HG03469 (cell line): ENCODE results near the gene CD109.
A peak's percentile ranks its signal among the peaks of the same experiment; 100 is the strongest.

Source experiments
- ATAC-seq: cut with Tn5 transposase; IDR thresholded peaks from one replicate; pipeline ENCODE4 v1.9.1; 2021; ENCODE audit warnings: mild to moderate bottlenecking, moderate library complexity, moderate number of reproducible peaks; ENCODE audit not compliant: unreplicated experiment

Gene CD109

DNA sequence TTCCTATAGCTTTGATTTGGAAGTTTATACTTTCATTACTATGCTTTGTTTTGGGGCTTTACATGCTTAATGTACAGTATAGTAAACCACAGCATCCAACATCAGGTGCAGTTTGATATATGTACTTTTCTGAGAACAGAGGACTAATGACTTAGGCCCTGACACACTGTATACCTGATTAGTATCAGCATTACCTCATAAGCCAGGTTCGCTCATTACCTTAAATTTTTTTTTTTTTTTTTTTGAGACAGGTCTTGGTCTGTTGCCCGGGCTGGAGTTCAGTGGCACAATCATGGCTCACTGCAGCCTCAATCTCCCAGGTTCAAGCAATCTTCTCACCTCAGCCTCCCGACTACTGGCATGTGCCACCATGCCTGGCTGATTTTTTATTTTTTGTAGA is 28.4 kb downstream of the CD109 start:
- no peak for ATAC-seq

DNA sequence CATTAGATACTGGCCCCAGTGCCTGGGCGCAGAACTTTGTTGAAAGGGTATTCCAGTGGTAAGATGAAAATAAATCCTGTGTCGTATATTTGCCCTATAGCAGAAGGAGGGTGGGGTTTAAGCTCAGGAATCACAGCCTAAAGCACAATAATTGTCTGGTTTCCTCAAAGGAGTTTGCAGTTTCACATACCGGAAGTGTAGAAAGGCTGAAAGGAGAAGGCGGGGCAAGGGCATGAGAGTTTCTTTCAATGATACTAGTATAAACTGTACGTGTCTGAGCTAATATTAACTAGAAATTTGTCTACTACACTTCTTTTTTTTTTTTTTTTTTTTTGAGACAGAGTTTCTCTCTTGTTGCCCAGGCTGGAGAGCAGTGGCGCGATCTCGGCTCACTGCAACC is 29.2 kb downstream of the CD109 start:
- peak; percentile 38 for ATAC-seq

DNA sequence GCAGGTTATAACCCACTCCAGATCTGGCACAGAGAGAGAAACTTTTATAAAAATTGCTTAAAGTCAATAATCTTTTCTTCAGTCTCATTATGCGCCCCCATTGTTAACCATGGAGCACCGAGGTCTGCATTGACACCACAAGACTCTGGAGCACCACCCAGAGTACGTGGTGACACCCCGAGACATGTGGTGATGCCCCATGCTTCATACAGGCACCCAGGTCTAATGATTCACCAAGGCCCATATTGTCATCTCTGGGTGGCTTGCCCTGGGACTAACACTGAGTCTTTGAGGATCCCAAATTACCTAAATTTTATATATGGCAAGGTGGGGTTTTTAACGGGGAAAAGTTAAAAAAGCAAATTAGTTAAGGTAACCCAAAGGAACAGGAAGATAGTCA is 31.1 kb downstream of the CD109 start:
- ATAC-seq = no peak

DNA sequence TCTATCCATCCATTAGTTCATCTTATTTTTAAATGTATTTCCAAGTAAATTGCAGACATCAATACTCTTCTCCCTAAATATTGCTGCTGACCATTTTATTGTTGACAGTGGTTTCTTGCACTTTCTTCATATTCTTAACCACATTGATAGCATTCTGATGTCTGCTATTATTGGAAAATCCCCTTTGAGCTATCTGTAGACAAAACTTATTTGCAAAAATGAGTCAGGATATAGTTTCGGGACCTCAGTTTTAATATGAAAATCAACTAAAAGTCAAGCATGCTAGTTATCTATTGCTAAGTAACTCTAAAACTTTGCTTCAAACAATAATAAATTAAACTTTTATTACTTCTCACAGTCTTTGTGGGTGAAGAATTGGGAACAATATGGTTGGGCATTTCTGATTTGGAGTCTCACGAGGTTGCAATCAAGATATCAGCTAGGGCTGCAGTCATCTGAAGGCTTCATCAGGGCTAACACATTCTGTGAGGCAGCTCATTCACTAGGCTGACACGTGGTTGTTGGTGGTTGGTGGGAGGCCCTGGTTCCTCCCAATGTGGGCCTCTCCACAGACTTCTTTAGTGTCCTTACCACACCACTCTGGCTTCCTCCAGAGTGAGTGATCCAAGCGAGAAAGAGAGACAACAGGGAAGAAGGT is 32.7 kb downstream of the CD109 start:
- peak; percentile 57 for ATAC-seq

DNA sequence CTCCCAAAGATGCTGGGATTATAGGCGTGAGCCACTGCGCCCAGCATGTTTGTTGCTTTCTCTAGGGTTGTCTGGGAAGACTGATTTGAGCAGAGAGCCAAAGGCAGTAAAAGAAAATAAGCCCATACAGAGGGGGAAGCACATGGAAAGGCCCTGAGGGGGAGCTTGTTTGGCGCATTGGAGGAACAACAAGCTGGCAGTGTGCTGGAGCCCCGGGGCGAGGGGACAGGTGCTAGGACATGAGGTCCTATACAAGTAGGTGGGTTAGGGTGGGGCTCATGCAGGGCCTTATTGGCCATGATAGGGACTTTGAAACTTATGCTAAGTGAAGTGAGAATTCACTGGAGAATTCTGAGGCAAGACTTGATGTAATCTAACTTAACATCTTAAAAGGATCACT is 35.3 kb downstream of the CD109 start:
- ATAC-seq = no peak

DNA sequence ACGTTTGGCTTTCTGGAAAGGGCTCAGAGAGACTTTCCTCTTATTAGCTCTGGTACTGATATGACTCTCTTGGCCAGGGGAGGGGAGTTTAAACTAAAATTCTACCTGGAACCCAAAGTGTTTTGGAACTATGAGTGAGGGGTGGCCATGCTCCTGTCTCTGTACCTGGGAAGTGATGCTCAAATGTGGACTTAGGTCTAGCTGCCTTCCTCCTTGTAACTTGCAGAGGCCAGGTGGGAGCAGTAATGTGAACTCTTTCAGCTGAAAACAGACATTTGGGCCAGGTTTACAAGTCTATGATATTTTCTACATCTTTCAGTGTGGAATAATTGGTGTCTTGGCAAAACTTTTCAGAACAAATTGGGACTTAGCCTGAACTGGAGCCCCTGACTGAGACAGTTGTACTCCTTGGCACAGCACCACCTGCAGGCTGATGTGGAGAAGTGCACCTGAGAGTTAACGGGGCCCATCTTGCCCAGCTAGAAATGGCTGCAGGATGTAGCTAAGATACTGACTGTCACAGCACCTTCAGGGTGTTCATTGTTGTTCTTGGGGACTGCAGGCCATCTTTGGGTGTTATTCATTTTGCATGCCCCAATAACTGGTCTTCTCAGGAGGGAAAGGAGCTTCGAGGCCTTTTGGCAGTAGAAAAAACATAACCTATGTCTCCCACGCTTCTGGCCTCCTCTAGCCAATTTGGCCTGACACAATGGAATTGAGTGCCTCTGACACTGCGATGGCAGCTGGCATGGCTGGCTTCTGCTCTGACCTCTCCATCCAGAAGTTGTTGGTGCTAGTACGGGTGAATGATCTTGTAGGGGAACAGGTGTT is 37.1 kb downstream of the CD109 start:
- peak; percentile 58 for ATAC-seq

DNA sequence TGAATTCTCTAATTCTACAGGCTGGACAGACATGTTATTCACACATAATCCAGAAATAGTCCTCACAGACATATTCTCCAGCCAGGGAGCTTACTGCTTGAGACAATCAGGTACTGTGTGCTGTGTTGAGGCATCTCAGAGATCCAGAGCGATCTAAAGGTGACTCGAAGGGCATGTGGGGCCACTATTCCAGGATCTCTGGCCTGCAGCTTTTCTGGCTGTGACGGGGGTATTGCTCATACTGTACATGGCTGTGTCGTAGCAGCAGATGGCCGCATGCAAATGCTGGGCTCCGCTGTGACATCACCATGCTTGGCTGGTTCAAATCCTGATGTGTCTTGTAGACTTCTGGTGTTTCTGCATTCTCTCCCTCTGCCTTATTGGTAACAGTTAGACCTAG is 37.8 kb downstream of the CD109 start:
- ATAC-seq = no peak

DNA sequence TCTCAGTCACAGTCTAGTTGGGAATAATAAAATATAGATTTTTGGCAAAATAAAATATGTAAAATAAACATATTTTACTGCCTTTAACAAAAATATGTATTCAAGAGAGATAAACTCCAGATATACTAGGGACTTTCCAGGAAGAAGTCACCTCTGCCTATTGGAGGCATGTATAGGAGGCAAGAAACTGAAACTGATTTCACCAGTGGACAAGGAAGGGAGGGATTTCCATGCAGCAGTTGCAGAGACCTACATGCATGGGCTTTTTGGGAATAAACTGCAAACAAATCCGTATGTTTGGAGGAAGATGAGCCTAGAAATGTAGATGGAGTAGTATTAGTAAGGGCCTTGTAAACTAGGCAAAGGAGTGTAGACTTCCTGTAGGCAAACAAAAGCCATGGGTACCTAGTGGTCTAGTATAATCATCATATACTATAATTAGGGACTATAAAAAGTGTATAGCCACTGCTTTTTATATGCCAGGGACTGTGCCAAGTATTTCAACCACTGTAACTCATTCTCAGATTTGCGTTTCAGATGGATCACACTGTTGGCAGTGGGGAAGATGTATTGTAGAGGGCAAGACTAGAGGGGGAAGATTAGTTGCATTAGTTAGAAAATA is 38.9 kb downstream of the CD109 start:
- ATAC-seq = no peak

DNA sequence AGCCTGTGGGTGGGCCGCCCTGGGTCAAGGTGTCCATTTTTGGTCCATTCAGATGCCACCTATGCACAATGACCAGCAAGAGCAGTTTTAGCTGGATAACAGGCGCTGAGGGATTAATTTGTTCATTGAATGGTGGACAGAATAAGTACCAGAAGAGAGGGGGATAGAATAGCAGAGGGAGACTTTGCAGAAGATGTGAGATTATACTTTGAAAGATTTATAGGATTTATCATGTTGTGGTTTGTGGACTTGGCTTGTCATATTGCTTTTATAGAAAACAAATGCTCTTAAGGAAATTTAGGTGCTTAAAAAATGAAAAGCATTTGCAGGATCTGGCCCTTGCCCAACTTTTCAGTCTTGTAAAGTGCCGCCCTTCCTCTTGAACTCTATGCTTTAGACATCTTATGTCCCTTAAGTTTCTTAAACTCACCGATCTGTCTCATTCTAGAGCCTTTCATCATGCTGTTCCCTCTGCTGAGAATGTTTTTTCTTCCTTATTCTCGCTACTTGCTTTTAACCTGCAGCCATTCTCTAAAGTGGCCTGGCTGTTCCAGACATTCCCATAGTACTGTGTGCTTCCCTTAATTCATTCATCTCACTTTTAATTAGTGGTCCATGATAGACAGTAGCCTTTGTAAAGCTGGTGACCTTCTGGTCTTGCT is 42.5 kb downstream of the CD109 start:
- no peak for ATAC-seq

DNA sequence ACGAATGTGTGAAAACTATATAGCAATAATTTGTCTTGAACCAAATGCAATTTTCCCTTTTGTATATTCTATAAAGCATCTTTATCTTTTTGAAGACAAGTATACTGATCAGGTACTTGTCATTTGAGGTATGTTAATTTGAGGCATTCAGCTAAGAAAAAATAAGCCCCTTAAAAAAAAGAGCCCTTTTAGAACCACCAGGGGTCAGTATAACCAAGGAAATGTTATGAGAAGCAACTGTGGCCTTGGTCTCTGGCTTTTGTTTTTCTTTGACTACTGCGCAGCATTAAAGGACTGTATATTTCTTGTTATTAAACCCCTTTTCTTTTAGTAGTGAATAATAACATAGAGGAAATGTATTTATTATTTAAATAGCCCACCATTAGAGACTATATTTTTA is 43.1 kb downstream of the CD109 start:
- ATAC-seq = peak; percentile 65

DNA sequence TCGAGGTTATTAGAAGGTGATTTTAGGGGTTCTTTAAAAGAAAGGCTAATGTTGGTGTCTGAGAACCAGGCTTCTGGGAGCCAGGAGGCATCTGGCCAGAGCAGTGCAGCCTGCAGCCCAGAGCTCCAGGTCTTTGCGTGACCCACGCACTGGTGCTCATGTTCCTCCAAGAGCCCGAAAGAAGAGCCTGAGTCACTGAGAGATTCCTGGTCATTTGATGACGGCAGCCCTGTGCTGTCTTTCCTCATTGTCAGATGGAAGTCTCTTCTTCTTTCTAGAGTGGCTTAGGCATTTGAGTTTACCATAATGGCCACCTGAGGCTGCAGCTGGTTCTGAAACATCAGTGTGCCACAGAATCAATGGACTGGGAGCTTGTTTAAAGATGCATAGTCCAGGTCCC is 46.4 kb downstream of the CD109 start:
- no peak for ATAC-seq

DNA sequence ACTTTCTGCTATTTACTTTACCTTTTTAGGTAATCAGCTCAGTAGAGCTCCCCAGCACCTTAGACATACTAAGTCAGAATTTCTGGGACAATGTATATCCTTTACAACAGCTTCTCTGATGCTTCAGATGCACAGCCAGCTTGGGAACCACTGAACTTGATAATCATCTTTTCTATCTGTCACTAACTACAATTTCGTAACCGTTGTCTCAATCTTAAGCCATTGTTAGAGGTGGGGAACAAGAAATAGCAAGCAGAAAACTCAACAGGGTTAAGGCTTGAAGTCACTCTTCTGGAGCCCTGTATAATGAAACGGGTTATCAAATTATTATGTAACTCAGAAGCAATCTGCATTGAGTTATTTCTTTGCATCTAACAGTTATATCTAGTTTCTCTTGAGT is 47.1 kb downstream of the CD109 start:
- no peak for ATAC-seq

DNA sequence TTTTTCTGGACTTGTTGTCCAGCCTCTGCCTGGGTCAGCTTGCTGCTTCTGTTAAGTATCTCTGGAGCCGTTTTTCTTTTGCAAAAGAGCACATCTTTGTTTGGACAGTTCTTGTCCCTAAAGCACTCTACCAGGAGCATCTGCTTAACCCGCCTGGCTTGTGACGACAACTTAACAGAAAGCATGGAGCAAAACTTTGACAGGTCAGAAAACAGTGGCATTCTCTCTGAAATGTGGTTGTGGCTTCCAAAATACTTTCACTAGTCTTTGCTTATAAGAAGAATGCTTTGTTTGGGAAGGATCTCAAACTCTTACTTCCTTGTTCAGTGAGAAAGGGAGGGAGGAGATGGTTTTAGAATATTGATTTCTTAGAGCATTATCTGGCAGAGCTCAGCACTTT is 47.6 kb downstream of the CD109 start:
- no peak for ATAC-seq

DNA sequence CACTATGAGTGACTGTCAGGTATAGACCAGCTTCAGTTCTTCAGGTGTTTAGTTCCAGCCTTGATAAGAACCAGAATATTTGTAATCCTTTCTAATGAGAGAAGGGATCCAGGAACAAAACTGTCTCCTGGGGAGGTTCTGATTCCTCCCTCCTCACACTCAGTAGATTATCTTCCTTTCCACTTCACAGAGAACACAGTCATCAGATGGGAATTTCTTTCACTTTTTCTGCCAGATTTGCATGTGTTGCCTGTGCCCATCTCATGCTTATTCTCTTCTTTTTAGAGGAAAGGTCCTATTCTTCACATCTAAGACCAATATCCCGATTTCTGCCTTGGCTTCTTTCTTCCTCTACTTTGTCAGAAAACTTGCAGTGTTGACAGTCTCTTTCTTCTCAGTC is 50.8 kb downstream of the CD109 start:
- no peak for ATAC-seq

DNA sequence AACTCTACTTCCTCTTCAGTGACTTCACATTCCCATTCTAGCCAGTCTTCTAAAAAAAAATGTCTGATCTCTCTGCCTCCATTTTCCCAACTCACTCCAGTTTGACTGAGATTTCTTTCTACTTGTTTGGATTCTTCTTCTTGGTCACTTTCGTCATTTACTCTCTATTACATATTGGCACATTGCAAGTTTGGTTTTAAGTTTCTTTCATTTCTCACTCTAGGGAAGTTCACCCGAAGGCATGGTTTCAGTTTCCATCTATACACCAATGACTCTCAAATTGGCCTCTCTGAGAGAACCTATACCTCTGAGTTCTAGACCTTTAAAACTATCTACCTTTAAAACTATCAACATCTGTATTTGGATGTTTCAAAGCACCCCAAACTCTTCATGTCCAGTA is 51.3 kb downstream of the CD109 start:
- peak; percentile 98 for ATAC-seq

DNA sequence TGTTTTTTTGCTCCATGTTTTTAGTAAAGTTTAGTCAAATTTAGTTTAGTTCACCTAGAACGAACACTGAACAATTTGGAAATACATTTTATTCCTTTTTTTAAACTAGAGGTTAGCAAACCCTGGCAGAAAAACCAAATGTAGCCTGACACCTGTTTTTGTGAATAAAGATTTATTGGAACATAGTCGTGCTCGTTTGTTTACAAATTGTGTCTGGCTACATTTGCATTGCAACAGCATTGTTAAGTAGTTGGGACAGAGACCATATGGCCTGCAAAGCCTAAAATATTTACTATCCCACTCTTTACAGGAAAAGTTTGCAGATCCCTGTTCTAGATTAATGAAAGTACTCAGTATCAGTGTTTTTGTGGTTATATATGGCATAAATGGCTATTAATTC is 56.9 kb downstream of the CD109 start:
- ATAC-seq = no peak

DNA sequence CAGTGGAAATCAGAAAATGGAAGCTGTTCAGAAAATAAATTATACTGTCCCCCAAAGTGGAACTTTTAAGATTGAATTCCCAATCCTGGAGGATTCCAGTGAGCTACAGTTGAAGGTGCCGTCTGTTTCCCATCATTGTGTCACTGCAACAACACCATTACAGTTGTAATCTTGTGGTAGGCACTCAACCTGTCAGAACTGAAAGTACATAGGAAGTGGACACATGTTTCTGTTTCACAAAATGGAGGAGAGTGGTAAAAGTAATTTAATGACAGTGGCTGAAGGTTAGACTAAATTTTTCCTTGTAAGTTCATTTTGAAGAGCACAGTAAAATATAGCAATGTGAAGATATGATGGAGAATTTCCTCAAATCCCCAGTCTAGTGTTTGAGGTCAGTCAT is 70.0 kb downstream of the CD109 start:
- no peak for ATAC-seq

DNA sequence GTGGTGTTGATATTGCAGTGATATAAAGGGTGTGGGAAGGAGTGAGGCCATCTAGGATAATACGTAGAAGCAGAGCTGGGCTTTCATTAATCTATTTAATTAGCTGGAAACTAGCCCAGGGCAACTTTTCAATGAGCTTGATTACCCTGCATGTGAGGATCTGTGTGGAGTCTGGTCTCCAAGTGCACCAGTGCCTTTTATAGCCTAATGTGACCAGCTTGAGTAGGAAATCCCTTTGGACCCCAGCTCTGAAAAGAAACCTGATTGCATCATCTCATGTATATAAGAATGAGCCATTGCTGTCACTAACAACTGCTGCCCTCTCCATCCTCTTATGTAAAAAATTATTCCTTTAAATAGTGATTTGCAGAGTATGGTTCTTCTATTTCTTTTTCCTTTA is 72.6 kb downstream of the CD109 start:
- no peak for ATAC-seq

DNA sequence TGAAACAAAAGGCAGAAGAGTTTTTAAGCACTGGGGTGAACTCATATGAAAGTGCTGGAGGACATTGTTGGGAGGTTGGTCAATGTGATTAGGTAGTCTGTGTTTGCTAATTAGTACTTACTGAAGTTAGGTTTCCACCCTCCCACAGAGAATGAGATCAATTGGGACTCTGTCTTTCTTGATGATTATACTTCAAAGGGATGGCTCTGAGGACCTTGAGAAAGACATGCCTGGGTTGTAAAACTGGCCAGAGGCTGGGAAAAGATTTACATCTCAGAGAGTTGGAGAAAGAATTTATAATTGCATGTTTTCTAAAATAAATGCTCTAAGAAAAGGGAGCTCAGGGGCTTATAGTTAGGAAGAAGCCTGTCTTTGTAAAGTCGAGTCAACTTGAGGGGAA is 74.0 kb downstream of the CD109 start:
- ATAC-seq = no peak

DNA sequence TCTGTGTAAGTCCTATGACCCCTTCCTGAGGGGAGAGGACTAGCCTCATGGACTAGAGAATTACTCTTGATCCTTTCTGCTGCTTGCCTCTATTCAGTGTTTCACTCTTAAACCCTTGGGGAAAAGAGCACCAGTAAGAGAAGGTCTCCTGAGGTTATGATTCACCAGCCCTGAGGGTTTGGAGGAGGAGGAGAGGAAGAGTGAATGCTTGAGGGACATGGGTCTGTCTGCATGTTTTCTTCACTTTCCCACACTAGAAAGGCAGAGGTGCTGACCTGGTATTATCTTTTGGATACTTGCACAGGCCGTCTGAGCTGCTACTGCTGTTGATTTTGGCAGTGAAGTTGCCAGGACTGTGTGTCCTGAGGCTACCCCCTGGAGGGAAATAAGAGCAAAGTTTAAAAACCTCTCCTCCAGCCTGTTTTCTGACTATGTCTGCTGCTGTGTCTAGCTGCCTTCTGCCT is 78.3 kb downstream of the CD109 start:
- ATAC-seq = peak; percentile 35

DNA sequence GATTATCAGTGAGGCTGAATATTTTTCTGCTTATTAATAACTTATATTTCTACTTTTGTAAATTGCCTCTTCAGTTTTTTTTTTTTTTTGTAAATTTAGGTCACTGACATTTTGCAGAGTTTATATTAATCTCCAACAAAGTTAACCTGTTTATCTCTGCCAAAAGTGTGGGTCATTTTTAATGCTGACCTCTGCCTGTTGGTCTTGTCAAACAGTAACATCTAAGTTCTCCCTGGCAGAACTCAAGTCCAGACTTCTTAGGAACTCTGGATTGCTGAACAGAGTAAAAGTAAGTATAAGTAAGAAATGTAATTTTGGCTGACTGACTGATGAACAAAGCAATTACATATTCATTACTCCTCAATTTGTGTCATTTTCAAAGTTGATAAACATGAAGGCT is 83.9 kb downstream of the CD109 start:
- ATAC-seq = no peak

DNA sequence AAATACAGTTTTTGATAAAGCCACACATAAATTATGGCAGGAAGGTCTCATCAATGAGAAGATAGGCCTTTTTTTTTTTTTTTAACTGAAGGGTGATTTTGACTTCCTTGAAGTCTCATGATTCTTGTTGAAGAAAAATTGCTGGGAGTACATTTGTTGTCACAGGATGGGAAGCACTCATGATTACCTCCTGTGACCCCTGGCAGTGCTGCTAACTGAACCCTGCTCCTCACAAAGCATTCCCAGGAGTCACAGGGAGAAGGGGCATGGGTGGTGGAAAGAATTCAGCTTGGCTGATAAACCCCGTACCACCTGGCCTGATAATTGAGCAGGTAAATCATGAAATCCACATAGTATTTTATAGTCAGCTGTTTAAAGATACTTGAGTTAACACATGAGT is 86.9 kb downstream of the CD109 start:
- no peak for ATAC-seq
